Activated naive CD8-positive, alpha-beta T cell treated with anti-CD3 and anti-CD28 coated beads, Interleukin-2, amount 50 U/mL, for 16 hours (primary cell): Measurements from ENCODE around the gene LYPD3.

Source experiments
- DNase-seq: peaks from one replicate; pipeline ENCODE4 v3.0.0-alpha.2; 2020; ENCODE audit warnings: low read depth, low spot score

The LYPD3 gene

DNA sequence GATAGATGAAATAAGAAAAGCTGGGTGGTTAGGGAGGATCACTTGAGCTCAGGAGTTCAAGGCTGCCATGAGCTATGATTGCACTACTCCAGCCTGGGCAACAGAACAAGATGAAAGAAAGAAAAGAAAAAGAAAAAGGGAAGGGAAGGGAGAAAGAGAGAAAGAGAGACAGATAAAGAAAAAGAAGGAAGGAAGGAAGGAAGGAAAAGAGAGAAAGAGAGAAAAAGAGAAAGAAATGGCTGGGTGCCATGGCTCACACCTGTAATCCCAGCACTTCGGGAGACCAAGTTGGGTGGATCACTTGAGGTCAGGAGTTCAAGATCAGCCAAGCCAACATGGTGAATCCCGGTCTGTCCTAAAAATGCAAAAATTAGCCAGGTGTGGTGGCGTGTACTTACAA is 29.6 kb downstream of the LYPD3 start:
- no peak for DNase-seq

DNA sequence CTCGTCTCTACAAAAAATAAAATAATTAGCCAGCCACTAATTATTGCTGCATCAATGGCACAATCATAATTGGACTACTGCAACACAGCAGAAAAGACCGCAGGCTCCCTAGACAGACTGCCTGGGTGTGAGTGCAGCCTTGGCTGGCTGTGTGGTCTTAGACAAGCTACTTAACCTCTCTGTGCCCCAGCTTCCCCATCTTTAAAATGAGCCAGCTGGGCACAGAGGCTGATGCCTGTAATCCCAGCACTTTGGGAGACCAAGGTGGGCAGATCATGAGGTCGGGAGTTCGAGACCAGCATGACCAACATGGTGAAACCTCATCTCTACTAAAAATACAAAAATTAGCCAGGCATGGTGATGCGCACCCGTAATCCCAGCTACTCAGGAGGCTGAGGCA is 31.7 kb downstream of the LYPD3 start:
- DNase-seq: no peak

DNA sequence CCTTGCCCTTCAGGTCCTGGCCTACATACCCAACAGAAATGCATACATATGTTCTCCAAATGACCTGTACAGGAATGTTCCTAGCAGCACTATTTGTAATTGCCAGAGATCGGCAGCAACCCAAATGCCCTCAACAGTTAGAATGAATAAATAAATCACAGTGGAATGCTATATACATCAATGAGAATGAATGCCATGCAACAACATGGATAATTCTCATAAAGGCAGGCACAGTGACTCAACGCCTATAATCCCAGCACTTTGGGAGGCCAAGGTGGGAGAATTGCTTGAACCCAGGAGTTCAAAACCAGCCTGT is 32.1 kb downstream of the LYPD3 start:
- DNase-seq: no peak

DNA sequence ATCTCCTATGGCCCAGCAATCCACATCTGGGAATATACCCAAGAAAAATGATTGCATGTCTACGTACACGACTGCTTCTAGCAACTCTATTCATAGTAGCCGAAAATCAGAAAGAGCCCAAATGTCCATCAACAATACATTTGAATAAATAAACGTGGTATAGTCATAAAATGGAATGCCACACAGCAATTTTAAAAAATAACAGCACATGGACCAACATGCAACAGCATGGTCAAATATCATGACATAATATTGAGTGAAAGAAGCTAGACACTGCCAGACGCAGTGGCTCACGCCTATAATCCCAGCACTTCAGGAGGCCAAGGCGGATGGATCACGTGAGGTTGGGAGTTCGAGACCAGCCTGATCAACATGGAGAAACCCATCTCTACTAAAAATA is 34.4 kb downstream of the LYPD3 start:
- DNase-seq: no peak

DNA sequence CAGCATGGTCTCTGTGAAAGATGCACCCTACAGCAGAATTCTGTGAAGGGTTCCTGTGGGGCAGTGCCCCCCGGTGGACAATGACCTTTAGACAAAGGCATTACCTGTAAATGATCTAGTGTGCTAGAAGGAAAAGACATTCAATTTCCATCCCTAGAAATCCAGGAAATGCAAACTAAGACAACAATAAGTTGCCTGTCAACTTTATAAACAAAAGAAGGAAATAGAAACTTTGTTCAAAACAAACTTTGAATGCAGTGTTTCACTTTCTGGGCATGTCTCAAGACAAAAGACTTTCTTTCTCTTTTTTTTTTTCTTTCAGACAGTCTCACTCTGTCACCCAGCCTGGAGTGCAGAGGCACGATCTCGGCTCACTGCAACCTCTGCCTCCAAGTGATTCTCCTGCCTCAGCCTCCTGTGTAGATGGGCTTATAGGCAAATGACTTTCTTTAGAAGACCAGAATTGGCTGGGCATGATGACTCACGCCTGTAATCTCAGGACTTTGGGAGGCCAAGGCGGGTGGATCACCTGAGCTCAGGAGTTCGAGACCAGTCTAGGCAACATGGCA is 35.2 kb downstream of the LYPD3 start:
- no peak for DNase-seq

DNA sequence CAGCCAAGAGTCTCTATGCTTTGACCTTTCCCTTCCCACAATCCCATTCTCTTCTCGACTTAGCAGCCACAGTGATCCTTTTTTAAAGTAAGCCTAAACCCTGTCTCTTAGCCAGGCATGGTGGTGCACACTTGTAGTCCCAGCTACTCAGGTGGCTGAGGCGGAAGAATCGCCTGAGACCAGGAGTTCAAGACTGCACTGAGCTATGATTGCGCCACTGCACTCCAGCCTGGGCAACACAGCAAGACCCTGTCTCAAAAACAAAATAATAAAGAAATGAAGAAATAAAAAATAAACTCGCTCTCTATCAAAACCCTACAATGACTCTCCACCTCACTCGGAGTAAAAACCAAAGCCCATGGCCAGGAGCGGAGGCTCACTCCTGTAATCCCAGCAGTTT is 36.0 kb downstream of the LYPD3 start:
- no peak for DNase-seq

DNA sequence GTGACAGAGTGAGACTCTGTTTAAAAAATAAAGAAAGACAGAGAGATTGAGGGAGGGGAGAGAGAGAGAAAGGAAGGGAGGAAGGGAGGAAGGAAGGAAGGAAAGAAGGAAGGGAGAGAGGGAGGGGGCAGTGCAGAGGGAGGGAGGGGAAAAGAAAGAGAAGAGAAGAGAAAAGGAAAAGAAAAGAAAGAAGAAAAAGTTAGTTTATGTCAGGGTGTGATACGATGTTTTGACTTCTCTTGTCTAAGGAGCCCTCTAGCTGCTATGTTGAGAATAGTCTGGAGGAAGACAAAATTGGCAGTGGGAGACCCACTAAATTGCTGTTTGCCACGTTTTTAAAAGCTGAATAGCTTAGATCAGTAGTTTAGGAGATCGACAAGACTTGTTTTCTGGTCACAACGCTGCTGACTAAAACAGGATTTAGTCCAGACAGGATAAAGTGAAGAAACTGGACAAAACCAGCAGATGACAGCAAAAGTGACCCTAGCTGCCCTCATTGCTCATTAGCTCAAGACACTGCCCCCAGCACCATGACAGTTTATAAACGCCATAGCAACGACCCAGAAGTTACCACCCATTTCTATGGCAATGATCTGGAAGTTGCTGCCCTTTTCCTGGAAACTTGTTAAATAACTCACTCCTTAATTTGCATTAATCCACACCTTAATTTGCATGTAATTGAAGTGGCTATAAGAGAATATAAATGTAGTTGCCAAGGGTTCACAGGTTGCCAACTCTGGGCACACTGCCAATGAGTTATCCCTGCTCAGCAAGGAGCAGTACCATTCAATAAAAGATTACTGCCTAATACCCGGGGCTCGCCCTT is 39.6 kb downstream of the LYPD3 start:
- DNase-seq: no peak

DNA sequence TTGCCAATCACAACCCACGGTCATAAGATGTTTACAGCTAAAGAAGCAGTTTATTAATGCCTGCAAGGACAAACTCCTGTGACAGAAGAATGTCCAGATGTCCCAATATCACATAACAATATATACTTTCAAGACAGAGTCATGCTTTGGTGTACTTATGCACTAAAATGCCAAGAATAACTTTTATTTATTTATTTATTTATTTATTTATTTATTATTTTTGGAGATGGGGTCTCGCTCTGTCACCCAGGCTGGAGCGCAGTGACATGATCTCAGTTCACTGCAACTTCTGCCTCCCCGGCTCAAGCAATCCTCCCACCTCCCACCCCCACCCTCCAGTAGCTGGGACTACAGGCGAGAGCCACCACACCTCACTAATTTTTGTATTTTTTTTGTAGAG is 41.6 kb downstream of the LYPD3 start:
- DNase-seq: no peak

DNA sequence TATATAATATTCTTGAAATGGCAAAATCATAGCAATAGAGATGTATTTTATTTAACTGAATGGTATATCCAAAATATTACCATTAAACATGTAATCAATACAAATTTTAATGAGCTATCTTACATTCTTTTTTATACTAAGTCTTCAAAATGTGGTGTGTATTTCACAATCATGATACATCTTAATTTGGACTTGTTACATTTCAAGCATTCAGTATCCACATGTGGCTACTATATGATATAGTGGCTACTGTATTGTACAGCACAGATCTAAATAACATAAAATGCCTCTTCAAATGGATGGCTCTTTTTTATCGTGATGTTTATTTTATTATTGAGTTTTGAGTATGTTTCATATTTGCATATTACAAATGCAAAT is 42.7 kb downstream of the LYPD3 start:
- DNase-seq: no peak

DNA sequence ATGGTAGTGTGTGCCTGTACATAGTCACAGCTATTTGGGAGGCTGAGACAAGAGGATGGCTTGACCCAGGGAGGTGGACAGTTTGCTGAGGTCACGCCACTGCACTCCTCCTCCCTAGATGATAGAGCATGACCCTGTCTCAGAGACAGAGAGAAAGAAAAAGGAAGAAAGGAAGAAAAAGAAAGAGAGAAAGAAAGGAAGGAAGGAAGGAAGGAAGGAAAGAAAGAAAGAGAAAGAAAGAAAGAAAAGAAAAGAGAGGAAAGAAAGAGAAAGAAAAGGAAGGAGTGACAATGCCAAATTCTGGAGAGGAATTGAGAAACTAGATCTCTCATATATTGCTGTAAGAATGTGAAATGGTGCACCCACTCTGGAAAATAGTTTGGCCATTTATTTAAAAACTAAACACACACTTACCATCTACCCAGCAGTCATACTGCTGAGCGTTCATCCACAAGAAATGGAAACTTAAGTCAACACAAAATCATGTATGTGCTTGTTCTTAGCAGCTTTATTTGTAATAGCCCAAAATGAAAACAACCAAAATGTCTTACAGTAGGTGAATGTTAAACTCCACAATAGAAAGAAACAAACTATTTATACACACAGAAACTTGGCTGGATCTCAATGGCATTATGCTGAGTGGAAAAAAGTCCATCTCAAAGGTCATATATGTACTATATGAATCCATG is 43.3 kb downstream of the LYPD3 start:
- no peak for DNase-seq

DNA sequence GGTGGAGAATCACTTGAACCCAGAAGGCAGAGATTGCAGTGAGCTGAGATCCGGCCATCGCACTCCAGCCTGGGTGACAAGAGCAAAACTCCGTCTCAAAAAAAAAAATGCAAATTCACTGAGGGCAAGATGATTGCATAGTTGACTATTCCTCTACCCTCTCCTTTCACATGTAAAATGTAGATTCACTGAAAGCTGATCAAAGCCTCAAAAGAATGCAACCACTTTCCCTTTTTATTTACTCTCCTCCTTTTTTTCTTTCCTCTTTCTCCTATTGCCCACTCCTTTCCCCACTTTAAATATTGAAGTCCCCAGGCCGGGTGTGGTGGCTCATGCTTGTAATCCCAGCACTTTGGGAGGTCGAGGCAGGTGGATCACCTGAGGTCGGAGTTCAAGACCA is 44.5 kb downstream of the LYPD3 start:
- no peak for DNase-seq

DNA sequence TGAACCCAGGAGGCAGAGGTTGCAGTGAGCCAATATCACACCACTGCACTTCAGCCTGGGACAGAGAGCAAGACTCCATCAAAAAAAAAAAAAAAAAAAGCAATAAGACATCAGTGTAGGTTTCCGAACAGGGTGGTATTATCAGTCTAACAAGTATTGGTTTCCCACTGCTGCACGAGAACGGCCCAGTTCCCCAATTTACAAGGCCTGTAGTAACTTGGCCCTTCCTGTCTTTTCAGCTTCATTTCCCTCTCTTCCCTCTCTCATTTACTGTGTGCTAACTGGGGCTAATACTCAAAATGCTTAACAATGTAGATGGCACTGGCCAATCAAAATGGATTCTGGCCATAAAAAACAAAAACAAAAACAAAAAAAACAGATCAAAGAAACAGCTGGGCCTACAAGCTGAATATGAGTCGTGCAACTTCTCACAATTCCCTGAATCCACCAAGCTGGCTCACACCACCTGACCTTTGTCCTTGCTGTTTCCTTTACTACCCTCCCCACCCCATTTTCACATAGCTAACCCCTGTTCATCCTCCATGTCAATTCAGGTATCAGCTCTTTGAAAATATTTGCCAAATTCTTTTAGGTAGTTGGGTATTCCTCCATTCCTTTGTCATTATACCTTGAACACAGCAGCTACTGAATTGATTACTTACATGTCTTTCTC is 48.3 kb downstream of the LYPD3 start:
- DNase-seq: no peak

DNA sequence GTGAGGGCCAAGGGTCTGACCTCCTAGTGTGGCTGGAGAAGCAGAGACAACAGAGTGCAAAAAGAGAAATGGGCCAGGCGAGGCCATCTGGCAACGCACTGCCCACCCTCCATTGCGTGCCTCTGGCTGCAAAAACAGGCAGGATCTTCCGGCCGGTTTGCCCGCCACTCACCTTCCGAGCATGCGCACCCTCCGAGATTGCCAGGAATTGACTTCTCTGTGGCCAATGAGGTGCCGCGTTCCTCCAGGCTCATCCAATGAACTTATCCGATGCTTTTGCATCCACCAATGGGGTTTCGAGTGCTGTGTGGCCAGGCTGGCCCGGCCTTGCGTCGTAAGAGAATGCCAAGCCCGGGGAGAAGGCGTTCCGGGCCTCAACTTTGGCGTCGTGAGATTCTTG is 50.9 kb downstream of the LYPD3 start, which contains the start of gene TEX101:
Gene TEX101, plus strand, starts transcription at position 337 of the 400 bp plus-strand sequence. CDS start 1,030 bp downstream, outside the sequence.
- DNase-seq: no peak

DNA sequence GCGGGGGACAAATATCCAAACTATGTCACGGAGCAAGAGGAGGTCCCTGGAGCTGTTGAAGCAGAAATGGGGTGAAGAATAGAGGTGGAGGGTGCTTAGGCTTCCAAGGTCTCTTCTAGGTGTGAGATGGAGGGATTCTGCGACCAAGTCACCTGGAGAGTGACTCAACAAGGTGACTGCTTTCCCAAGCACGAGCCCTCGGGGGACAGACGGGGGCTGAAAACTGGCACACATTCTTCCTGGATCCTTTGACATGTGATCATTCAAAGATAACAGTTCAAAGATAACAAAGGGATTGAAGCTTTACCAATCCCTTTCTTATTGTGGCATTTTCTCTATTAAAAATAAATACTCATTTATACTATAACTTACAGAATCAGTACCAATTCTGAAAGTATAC is 53.0 kb downstream of the LYPD3 start:
- DNase-seq: no peak
